Kidney capillary endothelial cell (primary cell): ENCODE data around the gene CCL3.
"Not testable (repeated sequence)": the region's sequence is repeated elsewhere in the genome, so short reads cannot be mapped to it uniquely, and the experiment has no call there.

ENCODE experiments used
- DNase-seq: peaks from one replicate; pipeline ENCODE4 v3.0.0-alpha.2; 2018; ENCODE audit warnings: low spot score

The CCL3 gene

GRCh38 chr17:36089888-36090836 lies at the start of gene CCL3:
Gene CCL3 (minus strand): TSS chr17:36090143. CDS start chr17:36090058, 85 bp downstream.
- no peak for DNase-seq

GRCh38 chr17:36136439-36136838 lies 46.5 kb upstream of the CCL3 start:
- DNase-seq: no peak

GRCh38 chr17:36136036-36136435 lies 46.1 kb upstream of the CCL3 start:
- DNase-seq: no peak

GRCh38 chr17:36135465-36135864 lies 45.5 kb upstream of the CCL3 start:
- no peak for DNase-seq

- no peak for DNase-seq
Measured at GRCh38 chr17:36133602-36134236, 43.8 kb upstream of the CCL3 start.

- DNase-seq: no peak
Measured at GRCh38 chr17:36132421-36132831, 42.5 kb upstream of the CCL3 start.

- DNase-seq: no peak
Measured at GRCh38 chr17:36131931-36132330, 42.0 kb upstream of the CCL3 start.

GRCh38 chr17:36131421-36131820 lies 41.5 kb upstream of the CCL3 start:
- DNase-seq: no peak

GRCh38 chr17:36130346-36130745 lies 40.4 kb upstream of the CCL3 start:
- DNase-seq: no peak

- no peak for DNase-seq
Measured at GRCh38 chr17:36129616-36130015, 39.7 kb upstream of the CCL3 start.

- DNase-seq: no peak
Measured at GRCh38 chr17:36128411-36128978, 38.6 kb upstream of the CCL3 start.

- no peak for DNase-seq
Measured at GRCh38 chr17:36127911-36128310, 38.0 kb upstream of the CCL3 start.

GRCh38 chr17:36127199-36127893 lies 37.4 kb upstream of the CCL3 start:
- DNase-seq: no peak

- no peak for DNase-seq
Measured at GRCh38 chr17:36124879-36125824, 35.2 kb upstream of the CCL3 start.

- DNase-seq: no peak
Measured at GRCh38 chr17:36123431-36123830, 33.5 kb upstream of the CCL3 start.

- DNase-seq: not testable (repeated sequence)
Measured at GRCh38 chr17:36121099-36121498, 31.2 kb upstream of the CCL3 start.

GRCh38 chr17:36120221-36120620 lies 30.3 kb upstream of the CCL3 start:
- no peak for DNase-seq

GRCh38 chr17:36118477-36119353 lies 28.8 kb upstream of the CCL3 start:
- DNase-seq: no peak

GRCh38 chr17:36117505-36118382 lies 27.8 kb upstream of the CCL3 start:
- DNase-seq: no peak
